ENCODE data around the gene TRAF3IP3.

DNA sequence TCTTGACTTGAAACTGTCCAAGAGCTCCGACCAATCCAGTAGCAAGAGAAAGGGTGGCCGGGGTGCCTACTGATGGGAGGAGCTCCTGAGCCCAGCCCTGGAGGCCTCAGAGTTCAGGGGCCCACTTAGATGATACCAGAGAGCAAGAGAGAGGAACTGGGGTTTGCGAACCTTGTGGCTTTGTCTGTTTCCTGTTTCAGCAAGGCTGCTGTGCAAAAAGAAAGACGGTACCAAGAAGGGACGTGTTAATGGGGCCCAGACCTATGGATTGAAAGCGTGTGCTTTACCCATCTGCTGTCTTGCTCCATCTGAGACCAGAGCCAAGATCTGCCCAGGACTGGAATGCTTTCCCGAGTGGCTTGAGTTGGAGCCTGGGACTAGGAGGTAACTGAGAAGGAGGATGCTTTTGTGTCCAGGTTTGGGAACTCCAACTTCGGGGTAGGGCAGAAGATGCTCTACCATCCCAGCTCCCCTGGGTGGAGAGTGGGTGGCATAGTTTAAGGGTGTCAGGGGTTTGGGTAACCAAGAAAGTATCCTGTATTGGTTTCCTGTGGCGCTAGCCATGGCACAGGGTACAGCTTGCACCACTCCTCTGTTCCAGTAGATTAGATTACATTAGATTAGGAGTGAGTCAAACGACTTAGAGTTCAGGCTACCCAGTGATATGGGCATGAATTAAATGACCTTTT is at the start of gene TRAF3IP3:
- TF ChIP-seq, protein P1, sequence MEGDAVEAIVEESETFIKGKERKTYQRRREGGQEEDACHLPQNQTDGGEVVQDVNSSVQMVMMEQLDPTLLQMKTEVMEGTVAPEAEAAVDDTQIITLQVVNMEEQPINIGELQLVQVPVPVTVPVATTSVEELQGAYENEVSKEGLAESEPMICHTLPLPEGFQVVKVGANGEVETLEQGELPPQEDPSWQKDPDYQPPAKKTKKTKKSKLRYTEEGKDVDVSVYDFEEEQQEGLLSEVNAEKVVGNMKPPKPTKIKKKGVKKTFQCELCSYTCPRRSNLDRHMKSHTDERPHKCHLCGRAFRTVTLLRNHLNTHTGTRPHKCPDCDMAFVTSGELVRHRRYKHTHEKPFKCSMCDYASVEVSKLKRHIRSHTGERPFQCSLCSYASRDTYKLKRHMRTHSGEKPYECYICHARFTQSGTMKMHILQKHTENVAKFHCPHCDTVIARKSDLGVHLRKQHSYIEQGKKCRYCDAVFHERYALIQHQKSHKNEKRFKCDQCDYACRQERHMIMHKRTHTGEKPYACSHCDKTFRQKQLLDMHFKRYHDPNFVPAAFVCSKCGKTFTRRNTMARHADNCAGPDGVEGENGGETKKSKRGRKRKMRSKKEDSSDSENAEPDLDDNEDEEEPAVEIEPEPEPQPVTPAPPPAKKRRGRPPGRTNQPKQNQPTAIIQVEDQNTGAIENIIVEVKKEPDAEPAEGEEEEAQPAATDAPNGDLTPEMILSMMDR (IDR thresholded peaks at IDR 0.05), result no peak
- TF ChIP-seq EZH2 (IDR thresholded peaks at IDR 0.05; ENCODE audit: borderline replicate concordance, insufficient read depth, low read depth, low read length, poor library complexity, severe bottlenecking), result no peak
